ENCODE measurements around the gene DPP7.

GRCh38 chr9:137075275-137075775 is 39.2 kb downstream of the DPP7 start:
- no peak for TF ChIP-seq CTCF (IDR thresholded peaks at IDR 0.05; ENCODE audit: insufficient read depth, low read length)
- no peak for TF ChIP-seq POLR2AphosphoS5 (IDR thresholded peaks at IDR 0.05; ENCODE audit: low read depth)
- no peak for TF ChIP-seq REST (IDR thresholded peaks at IDR 0.05; ENCODE audit: insufficient replicate concordance, low read depth)
- no peak for TF ChIP-seq SPI1 (IDR thresholded peaks at IDR 0.05; ENCODE audit: borderline replicate concordance, low read depth)

Measured in HL-60 (cell line).